CD14-positive monocyte (primary cell): Measurements from ENCODE around the gene PPP2R2D. TPM values are rescaled to one million over a fixed set of nuclear protein-coding genes. Genes with fewer than 3 reads are reported as not detected.

Experiments used
- DNase-seq, 3 donors: peaks; one replicate each; pipeline ENCODE4 v3.0.0-alpha.2; 2011 to 2022
- H2AFZ ChIP-seq: 2 replicates; pipeline ENCODE4 v1.6.0; 2012; ENCODE audit warnings: mild to moderate bottlenecking, low read depth, low read length, inconsistent platforms; ENCODE audit not compliant: insufficient read depth, poor library complexity, severe bottlenecking
- H3K27ac ChIP-seq, 2 donors: 1 replicate in 1 of 2; 2 replicates in 1 of 2; pipeline ENCODE4 v1.5.1; 2012 to 2013; ENCODE audit warnings: low read length in 2 of 2, control low read depth in 1 of 2, inconsistent platforms in 1 of 2, low read depth in 1 of 2, mild to moderate bottlenecking in 1 of 2
- H3K27me3 ChIP-seq, 2 donors: one replicate each; pipeline versions ENCODE4 v1.6.0 to v1.6.1; 2011 to 2013; ENCODE audit warnings: low read length in 2 of 2; ENCODE audit not compliant: control insufficient read depth in 2 of 2, insufficient read depth in 2 of 2
- H3K36me3 ChIP-seq, 2 donors: replicated peaks in 1 of 2; 1 replicate in 1 of 2; 2 replicates in 1 of 2; pipeline versions ENCODE4 v1.5.1 to v1.6.1; 2012 to 2013; ENCODE audit warnings: low read length in 2 of 2, control low read depth in 1 of 2, inconsistent platforms in 1 of 2, mild to moderate bottlenecking in 1 of 2; ENCODE audit not compliant: insufficient read depth in 2 of 2, control insufficient read depth in 1 of 2
- H3K4me1 ChIP-seq, 2 donors: 1 replicate in 1 of 2; 2 replicates in 1 of 2; pipeline versions ENCODE4 v1.5.1 to v1.6.1; 2012 to 2013; ENCODE audit warnings: low read length in 2 of 2, control low read depth in 1 of 2, inconsistent platforms in 1 of 2, mild to moderate bottlenecking in 1 of 2, moderate library complexity in 1 of 2; ENCODE audit not compliant: insufficient read depth in 2 of 2, control insufficient read depth in 1 of 2
- H3K4me2 ChIP-seq: replicated peaks from 2 replicates; pipeline ENCODE3; 2012; ENCODE audit warnings: low read length, moderate library complexity, mild to moderate bottlenecking; ENCODE audit not compliant: poor library complexity, severe bottlenecking; ENCODE audit errors: extremely low read depth
- H3K4me3 ChIP-seq, 3 experiments: fragments of 200-600 bp in 1 of 3; sonication (generic) in 1 of 3; replicated peaks in 1 of 3; 1 replicate in 2 of 3; 2 replicates in 1 of 3; pipeline ENCODE4 v1.5.1; 2011 to 2013; ENCODE audit warnings: low read length in 3 of 3, mild to moderate bottlenecking in 3 of 3, control low read depth in 2 of 3, low read depth in 2 of 3, inconsistent platforms in 1 of 3, moderate library complexity in 1 of 3
- H3K79me2 ChIP-seq: 2 replicates; pipeline ENCODE4 v1.6.0; 2012; ENCODE audit warnings: mild to moderate bottlenecking, control low read depth, inconsistent platforms, low read length, moderate library complexity; ENCODE audit not compliant: insufficient read depth
- H3K9ac ChIP-seq: 2 replicates; pipeline ENCODE4 v1.6.0; 2017; ENCODE audit warnings: low read length, mild to moderate bottlenecking; ENCODE audit not compliant: insufficient read depth, poor library complexity, severe bottlenecking
- H3K9me3 ChIP-seq, 2 donors: replicated peaks in 1 of 2; 1 replicate in 1 of 2; 2 replicates in 1 of 2; pipeline versions ENCODE4 v1.5.1 to v1.6.1; 2012 to 2013; ENCODE audit warnings: low read length in 2 of 2, control low read depth in 1 of 2; ENCODE audit not compliant: control insufficient read depth in 1 of 2, insufficient read depth in 1 of 2
- H4K20me1 ChIP-seq: 2 replicates; pipeline ENCODE4 v1.6.0; 2012; ENCODE audit warnings: mild to moderate bottlenecking, low read length, control low read depth, moderate library complexity; ENCODE audit not compliant: insufficient read depth
- H3K27ac Mint-ChIP-seq, 7 donors: one replicate each; pipeline ENCODE4 v1.8.0; 2020; ENCODE audit warnings: mild to moderate bottlenecking in 7 of 7, mixed read lengths in 7 of 7, moderate library complexity in 6 of 7, inconsistent platforms in 2 of 7
- H3K27me3 Mint-ChIP-seq, 3 donors: one replicate each; pipeline ENCODE4 v1.8.0; 2021 to 2022; ENCODE audit warnings: low read depth in 3 of 3, mild to moderate bottlenecking in 3 of 3, mixed read lengths in 3 of 3, moderate library complexity in 3 of 3, inconsistent platforms in 1 of 3
- H3K36me3 Mint-ChIP-seq, 2 donors: one replicate each; pipeline ENCODE4 v1.8.0; 2020; ENCODE audit warnings: mixed read lengths in 2 of 2, inconsistent platforms in 1 of 2, mild to moderate bottlenecking in 1 of 2
- H3K4me1 Mint-ChIP-seq: one replicate; pipeline ENCODE4 v1.8.0; 2020; ENCODE audit warnings: mild to moderate bottlenecking, mixed read lengths
- H3K4me3 Mint-ChIP-seq, 2 donors: one replicate each; pipeline ENCODE4 v1.8.0; 2020; ENCODE audit warnings: mild to moderate bottlenecking in 2 of 2, mixed read lengths in 2 of 2, moderate library complexity in 1 of 2
- H3K9me3 Mint-ChIP-seq, 7 donors: one replicate each; pipeline ENCODE4 v1.8.0; 2020 to 2022; ENCODE audit warnings: mixed read lengths in 7 of 7, mild to moderate bottlenecking in 6 of 7, moderate library complexity in 6 of 7, inconsistent platforms in 2 of 7
- WGBS: methylation state at CpG from one replicate; pipeline ENCODE4 v1.1.5; 2013; ENCODE audit warnings: missing lambda C conversion rate; ENCODE audit not compliant: insufficient coverage; 5-methylcytosine and 5-hydroxymethylcytosine counted together
- intact Hi-C, 2 donors: fragments of 100-400 bp; cut with micrococcal nuclease; formaldehyde crosslinking; loops; one replicate each; pipeline versions ENCODE4 v1.15.0 to v1.15.1; 2023
- polyA plus RNA-seq, 3 donors: library from polyadenylated mRNA; depleted of rRNA in 1 of 3; unstranded in 2 of 3; stranded (reverse) in 1 of 3; fragments of 300-500 nt in 2 of 3; fragments of >200 nt in 1 of 3; fragmentation: Illumina TruSeq in 2 of 3; gene quantifications; 1 replicate in 2 of 3; 2 replicates in 1 of 3; pipeline ENCODE4 v1.2.3, GENCODE V29; 2012 to 2021
- TF ChIP-seq, protein P1 (sequence below): fragments of 200-600 bp; IDR thresholded peaks from one replicate; pipeline ENCODE4 v1.8.0; 2022; ENCODE audit warnings: antibody characterized with exemption, mild to moderate bottlenecking

The PPP2R2D gene
- polyA plus RNA-seq, 3 donors: 12.8 to 23.5 (median 12.9) TPM

DNA sequence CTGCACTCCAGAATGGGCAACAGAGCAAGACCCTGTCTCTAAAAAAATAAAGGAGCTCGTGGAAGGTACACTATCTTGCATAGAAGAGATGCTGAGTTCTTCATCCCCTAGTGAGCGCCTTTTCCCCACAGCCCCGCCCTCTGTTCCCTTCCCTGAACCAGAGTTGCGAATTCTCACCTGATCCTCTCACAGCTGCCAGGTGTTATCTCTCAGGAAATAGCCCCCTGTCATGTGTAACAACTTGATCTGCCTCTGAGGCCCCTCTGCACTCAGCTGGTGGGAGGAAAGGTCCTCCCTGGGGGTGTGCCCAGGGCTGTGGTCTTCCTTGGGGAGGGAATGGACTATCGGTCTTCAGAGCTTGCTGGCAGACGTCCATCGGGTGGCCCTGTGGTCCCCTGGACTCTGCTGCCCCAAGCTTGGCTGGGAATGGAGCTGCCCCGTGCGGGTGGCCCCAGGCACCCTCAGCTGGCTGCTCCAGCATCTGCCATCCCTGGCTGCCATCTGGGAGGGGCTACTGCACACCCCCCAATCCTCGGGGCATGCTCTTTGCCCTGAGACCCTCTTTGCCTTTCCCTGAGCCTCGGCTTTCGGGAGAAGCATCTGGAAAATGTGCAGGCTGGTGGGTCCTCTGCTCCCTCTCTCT, 102.6 kb downstream of the PPP2R2D start:
- H3K9me3 Mint-ChIP-seq: peaks cover 5 to 20% (median 9%) of the 10 kb centered on the region in 7 donors
- 81% methylated on average over 8 of the region's 12 CpGs for WGBS
- H3K4me3 Mint-ChIP-seq: no peak overlapping the region
- Histone ChIP-seq H3K27ac (no peak overlapping the region), H3K4me2 (no peak overlapping the region), H3K4me1 (no peaks in the 10 kb centered on the region), H3K27me3 (no peaks in the 10 kb centered on the region), H3K36me3 (no peaks in the 10 kb centered on the region), H2AFZ (no peak overlapping the region), H3K4me3 (no peak overlapping the region), H3K9me3 (peaks cover 8% of the 10 kb centered on the region in 2 donors), H3K9ac (no peak overlapping the region), H3K79me2 (no peaks in the 10 kb centered on the region), H4K20me1 (no peaks in the 10 kb centered on the region)
- DNase-seq: no peak
- intact Hi-C loops: no loop called here
- H3K27ac Mint-ChIP-seq: no peak overlapping the region
- TF ChIP-seq, protein P1, sequence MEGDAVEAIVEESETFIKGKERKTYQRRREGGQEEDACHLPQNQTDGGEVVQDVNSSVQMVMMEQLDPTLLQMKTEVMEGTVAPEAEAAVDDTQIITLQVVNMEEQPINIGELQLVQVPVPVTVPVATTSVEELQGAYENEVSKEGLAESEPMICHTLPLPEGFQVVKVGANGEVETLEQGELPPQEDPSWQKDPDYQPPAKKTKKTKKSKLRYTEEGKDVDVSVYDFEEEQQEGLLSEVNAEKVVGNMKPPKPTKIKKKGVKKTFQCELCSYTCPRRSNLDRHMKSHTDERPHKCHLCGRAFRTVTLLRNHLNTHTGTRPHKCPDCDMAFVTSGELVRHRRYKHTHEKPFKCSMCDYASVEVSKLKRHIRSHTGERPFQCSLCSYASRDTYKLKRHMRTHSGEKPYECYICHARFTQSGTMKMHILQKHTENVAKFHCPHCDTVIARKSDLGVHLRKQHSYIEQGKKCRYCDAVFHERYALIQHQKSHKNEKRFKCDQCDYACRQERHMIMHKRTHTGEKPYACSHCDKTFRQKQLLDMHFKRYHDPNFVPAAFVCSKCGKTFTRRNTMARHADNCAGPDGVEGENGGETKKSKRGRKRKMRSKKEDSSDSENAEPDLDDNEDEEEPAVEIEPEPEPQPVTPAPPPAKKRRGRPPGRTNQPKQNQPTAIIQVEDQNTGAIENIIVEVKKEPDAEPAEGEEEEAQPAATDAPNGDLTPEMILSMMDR: no peak
- H3K27me3 Mint-ChIP-seq: peaks cover 7 to 16% (median 9%) of the 10 kb centered on the region in 3 donors
- no peaks in the 10 kb centered on the region for H3K36me3 Mint-ChIP-seq
- peaks cover 1% of the 10 kb centered on the region for H3K4me1 Mint-ChIP-seq

- TF ChIP-seq, protein P1: no peak
- DNase-seq: no peak
- no peak overlapping the region for H3K4me3 Mint-ChIP-seq
- H3K36me3 Mint-ChIP-seq: no peaks in the 10 kb centered on the region
- Histone ChIP-seq H4K20me1 (no peaks in the 10 kb centered on the region), H3K9ac (no peak overlapping the region), H3K79me2 (no peaks in the 10 kb centered on the region), H3K9me3 (peaks cover 8% of the 10 kb centered on the region in 2 donors), H3K27ac (no peak overlapping the region), H3K27me3 (no peaks in the 10 kb centered on the region), H3K4me2 (no peak overlapping the region), H2AFZ (no peak overlapping the region), H3K36me3 (no peaks in the 10 kb centered on the region), H3K4me3 (no peak overlapping the region), H3K4me1 (no peaks in the 10 kb centered on the region)
- peaks cover 9 to 16% (median 9%) of the 10 kb centered on the region in 3 donors for H3K27me3 Mint-ChIP-seq
- WGBS: 70% methylated on average over 5 of the region's 10 CpGs
- H3K4me1 Mint-ChIP-seq: peaks cover 1% of the 10 kb centered on the region
- H3K27ac Mint-ChIP-seq: no peak overlapping the region
- intact Hi-C loops: no loop called here
- H3K9me3 Mint-ChIP-seq: peaks cover 5 to 20% (median 9%) of the 10 kb centered on the region in 7 donors
Measured at GRCh38 chr10:132004052-132004451, 103.2 kb downstream of the PPP2R2D start.
